Karpas-422 (cell line): ENCODE measurements around the gene IL25. TPM values are rescaled to one million over a fixed set of nuclear protein-coding genes. Genes with fewer than 3 reads are reported as not detected.

Source experiments
- DNase-seq: peaks from one replicate; pipeline ENCODE4 v3.0.0-alpha.2; 2015
- H2AFZ ChIP-seq: fragments of 200-600 bp; sonication (generic); 2 replicates; pipeline ENCODE4 v1.6.1; 2014; ENCODE audit warnings: antibody characterized with exemption, low read length, mixed read lengths
- H3K27ac ChIP-seq: fragments of 200-600 bp; sonication (generic); 2 replicates; pipeline ENCODE4 v1.5.1; 2014; ENCODE audit warnings: mild to moderate bottlenecking, low read length, moderate library complexity
- H3K27me3 ChIP-seq: fragments of 200-600 bp; sonication (generic); 2 replicates; pipeline ENCODE4 v1.6.1; 2014; ENCODE audit warnings: low read length, mixed read lengths
- H3K36me3 ChIP-seq: fragments of 200-600 bp; sonication (generic); 2 replicates; pipeline ENCODE4 v1.6.1; 2014; ENCODE audit warnings: low read length, mixed read lengths; ENCODE audit not compliant: insufficient read depth
- H3K4me1 ChIP-seq: fragments of 200-600 bp; sonication (generic); 2 replicates; pipeline ENCODE4 v1.6.1; 2014; ENCODE audit warnings: mild to moderate bottlenecking, low read length, mixed read lengths
- H3K4me2 ChIP-seq: fragments of 200-600 bp; sonication (generic); 2 replicates; pipeline ENCODE4 v1.6.1; 2014; ENCODE audit warnings: low read length, low read depth, mild to moderate bottlenecking; ENCODE audit not compliant: poor library complexity, severe bottlenecking
- H3K4me3 ChIP-seq: fragments of 200-600 bp; sonication (generic); 2 replicates; pipeline ENCODE4 v1.5.1; 2014; ENCODE audit warnings: mild to moderate bottlenecking, antibody characterized with exemption, low read length, mixed read lengths
- H3K79me2 ChIP-seq: fragments of 200-600 bp; sonication (generic); 2 replicates; pipeline ENCODE4 v1.6.1; 2014; ENCODE audit warnings: mild to moderate bottlenecking, low read length, mixed read lengths
- H3K9ac ChIP-seq: fragments of 200-600 bp; sonication (generic); 2 replicates; pipeline ENCODE4 v1.6.0; 2014; ENCODE audit warnings: low read length
- H3K9me2 ChIP-seq: fragments of 200-600 bp; sonication (generic), shearing (Covaris generic); replicated peaks from 2 replicates; pipeline ENCODE4 v1.6.0; 2014; ENCODE audit warnings: mild to moderate bottlenecking, low read length, moderate library complexity; ENCODE audit not compliant: insufficient read depth
- H3K9me3 ChIP-seq: fragments of 300-700, 200-600 bp; sonication (generic); 2 replicates; pipeline ENCODE4 v1.6.1; 2014; ENCODE audit warnings: low read length, mixed read lengths
- H4K20me1 ChIP-seq: fragments of 200-600 bp; sonication (generic); 2 replicates; pipeline ENCODE4 v1.6.1; 2014; ENCODE audit warnings: mild to moderate bottlenecking, antibody characterized with exemption, low read length, low read depth; ENCODE audit not compliant: insufficient read depth
- total RNA-seq: library from RNA; depleted of rRNA; stranded (reverse); fragments of >200 nt; shearing (Covaris generic); gene quantifications from 2 replicates; pipeline ENCODE4 v1.2.3, GENCODE V29; 2014; ENCODE audit warnings: low replicate concordance

The IL25 gene
- total RNA-seq, 1 experiment from 2014 or later = not detected

GRCh38 chr14:23409966-23410635 lies 37.5 kb downstream of the IL25 start:
- Histone ChIP-seq H2AFZ (no peak overlapping the region), H3K9me2 (no peaks in the 10 kb centered on the region), H3K9ac (no peak overlapping the region), H3K4me2 (no peak overlapping the region), H3K36me3 (no peaks in the 10 kb centered on the region), H3K27me3 (no peaks in the 10 kb centered on the region), H3K9me3 (no peaks in the 10 kb centered on the region), H3K27ac (no peak overlapping the region), H3K4me3 (no peak overlapping the region), H4K20me1 (no peaks in the 10 kb centered on the region; the same call in 1 of the 2 replicates), H3K4me1 (peaks cover 19% of the 10 kb centered on the region), H3K79me2 (no peaks in the 10 kb centered on the region)
- no peak for DNase-seq

GRCh38 chr14:23411563-23412525 lies 39.2 kb downstream of the IL25 start:
- no peak overlapping the region for H3K4me3 ChIP-seq
- no peak overlapping the region for H3K9ac ChIP-seq
- no peaks in the 10 kb centered on the region for H3K27me3 ChIP-seq
- no peaks in the 10 kb centered on the region for H3K9me2 ChIP-seq
- 0 out of 2 replicates have a peak, but pooled peaks cover 3% of the 10 kb centered on the region for H3K4me1 ChIP-seq
- no peaks in the 10 kb centered on the region for H3K9me3 ChIP-seq
- no peak overlapping the region for H3K27ac ChIP-seq
- H3K4me2 ChIP-seq = no peak overlapping the region
- no peaks in the 10 kb centered on the region; the same call in 1 of the 2 replicates for H4K20me1 ChIP-seq
- no peak for DNase-seq
- no peak overlapping the region for H2AFZ ChIP-seq
- no peaks in the 10 kb centered on the region for H3K36me3 ChIP-seq
- no peaks in the 10 kb centered on the region for H3K79me2 ChIP-seq

GRCh38 chr14:23413681-23414080 lies 41.1 kb downstream of the IL25 start:
- no peak overlapping the region for H2AFZ ChIP-seq
- H3K9ac ChIP-seq = no peak overlapping the region
- no peak overlapping the region for H3K4me3 ChIP-seq
- H3K4me1 ChIP-seq = 0 out of 2 replicates have a peak, but pooled peaks cover 3% of the 10 kb centered on the region
- H3K27me3 ChIP-seq = no peaks in the 10 kb centered on the region
- no peaks in the 10 kb centered on the region for H3K79me2 ChIP-seq
- no peaks in the 10 kb centered on the region for H3K9me3 ChIP-seq
- H3K4me2 ChIP-seq = no peak overlapping the region
- H4K20me1 ChIP-seq = no peaks in the 10 kb centered on the region
- no peaks in the 10 kb centered on the region for H3K9me2 ChIP-seq
- H3K27ac ChIP-seq = no peak overlapping the region
- no peaks in the 10 kb centered on the region for H3K36me3 ChIP-seq
- no peak for DNase-seq

- no peaks in the 10 kb centered on the region for H3K79me2 ChIP-seq
- no peaks in the 10 kb centered on the region for H3K27me3 ChIP-seq
- DNase-seq = no peak
- no peaks in the 10 kb centered on the region for H4K20me1 ChIP-seq
- H2AFZ ChIP-seq = no peak overlapping the region
- no peak overlapping the region for H3K27ac ChIP-seq
- H3K9me3 ChIP-seq = no peaks in the 10 kb centered on the region
- no peaks in the 10 kb centered on the region for H3K4me1 ChIP-seq
- H3K9me2 ChIP-seq = no peaks in the 10 kb centered on the region
- H3K9ac ChIP-seq = no peak overlapping the region
- H3K4me2 ChIP-seq = no peak overlapping the region
- no peaks in the 10 kb centered on the region for H3K36me3 ChIP-seq
- H3K4me3 ChIP-seq = no peak overlapping the region
Observed at GRCh38 chr14:23414254-23414653, 41.6 kb downstream of the IL25 start.

GRCh38 chr14:23414906-23415820 lies 42.6 kb downstream of the IL25 start:
- Histone ChIP-seq H2AFZ (no peak overlapping the region), H3K4me3 (no peak overlapping the region), H3K27ac (no peak overlapping the region), H3K79me2 (no peaks in the 10 kb centered on the region), H3K27me3 (no peaks in the 10 kb centered on the region), H3K9ac (no peak overlapping the region), H3K9me2 (no peaks in the 10 kb centered on the region), H3K36me3 (no peaks in the 10 kb centered on the region), H3K4me1 (no peaks in the 10 kb centered on the region), H3K4me2 (no peak overlapping the region), H4K20me1 (no peaks in the 10 kb centered on the region), H3K9me3 (no peaks in the 10 kb centered on the region)
- DNase-seq = no peak

GRCh38 chr14:23415821-23416778 lies 43.5 kb downstream of the IL25 start:
- no peaks in the 10 kb centered on the region for H4K20me1 ChIP-seq
- DNase-seq = no peak
- H3K36me3 ChIP-seq = no peaks in the 10 kb centered on the region
- no peaks in the 10 kb centered on the region for H3K4me1 ChIP-seq
- no peaks in the 10 kb centered on the region for H3K27me3 ChIP-seq
- H3K4me2 ChIP-seq = no peak overlapping the region
- H3K79me2 ChIP-seq = no peaks in the 10 kb centered on the region
- no peak overlapping the region for H3K4me3 ChIP-seq
- H3K27ac ChIP-seq = no peak overlapping the region
- H3K9me2 ChIP-seq = no peaks in the 10 kb centered on the region
- H3K9me3 ChIP-seq = no peaks in the 10 kb centered on the region
- H2AFZ ChIP-seq = no peak overlapping the region
- no peak overlapping the region for H3K9ac ChIP-seq

GRCh38 chr14:23416801-23417200 lies 44.2 kb downstream of the IL25 start:
- Histone ChIP-seq H2AFZ (no peak overlapping the region), H3K27ac (no peak overlapping the region), H3K27me3 (no peaks in the 10 kb centered on the region), H3K79me2 (no peaks in the 10 kb centered on the region), H3K9me2 (no peaks in the 10 kb centered on the region), H3K9ac (no peak overlapping the region), H3K4me2 (no peak overlapping the region), H3K4me1 (no peaks in the 10 kb centered on the region), H4K20me1 (no peaks in the 10 kb centered on the region), H3K36me3 (no peaks in the 10 kb centered on the region), H3K9me3 (no peaks in the 10 kb centered on the region), H3K4me3 (no peak overlapping the region)
- DNase-seq = no peak
